Brain microvascular endothelial cell (primary cell): ENCODE data around the gene INHBC.
A peak's percentile ranks its signal among the peaks of the same experiment; 100 is the strongest.

Experiments
- DNase-seq: peaks from one replicate; pipeline ENCODE4 v3.0.0-alpha.2; 2020
- H3K27ac ChIP-seq: fragments of 250-450 bp; sonication (Bioruptor Pico); 2 replicates; pipeline ENCODE4 v1.5.1; 2020; ENCODE audit warnings: mild to moderate bottlenecking, moderate library complexity
- H3K27me3 ChIP-seq: fragments of 250-450 bp; sonication (Bioruptor Pico); replicated peaks from 2 replicates; pipeline ENCODE4 v1.5.1; 2020; ENCODE audit warnings: mild to moderate bottlenecking
- H3K36me3 ChIP-seq: fragments of 250-450 bp; sonication (Bioruptor Pico); replicated peaks from 2 replicates; pipeline ENCODE4 v1.5.1; 2020; ENCODE audit warnings: mild to moderate bottlenecking
- H3K4me3 ChIP-seq: 2 replicates; pipeline ENCODE4 v1.5.1; 2011; ENCODE audit warnings: low read depth, mild to moderate bottlenecking, control low read depth, low read length, moderate library complexity
- in situ Hi-C: cut with HindIII; loops from 2 replicates; pipeline ENCODE4 v1.10.0; 2017; ENCODE audit warnings: low sequenced_read_pairs, low pct_ligation_motif_present
- TF ChIP-seq, protein P1 (sequence below): IDR thresholded peaks from 2 replicates; pipeline ENCODE4 v1.5.1; 2011; ENCODE audit warnings: low read depth, mild to moderate bottlenecking, moderate library complexity, low read length, control low read depth, inconsistent platforms; ENCODE audit errors: missing control alignments

Gene INHBC

DNA sequence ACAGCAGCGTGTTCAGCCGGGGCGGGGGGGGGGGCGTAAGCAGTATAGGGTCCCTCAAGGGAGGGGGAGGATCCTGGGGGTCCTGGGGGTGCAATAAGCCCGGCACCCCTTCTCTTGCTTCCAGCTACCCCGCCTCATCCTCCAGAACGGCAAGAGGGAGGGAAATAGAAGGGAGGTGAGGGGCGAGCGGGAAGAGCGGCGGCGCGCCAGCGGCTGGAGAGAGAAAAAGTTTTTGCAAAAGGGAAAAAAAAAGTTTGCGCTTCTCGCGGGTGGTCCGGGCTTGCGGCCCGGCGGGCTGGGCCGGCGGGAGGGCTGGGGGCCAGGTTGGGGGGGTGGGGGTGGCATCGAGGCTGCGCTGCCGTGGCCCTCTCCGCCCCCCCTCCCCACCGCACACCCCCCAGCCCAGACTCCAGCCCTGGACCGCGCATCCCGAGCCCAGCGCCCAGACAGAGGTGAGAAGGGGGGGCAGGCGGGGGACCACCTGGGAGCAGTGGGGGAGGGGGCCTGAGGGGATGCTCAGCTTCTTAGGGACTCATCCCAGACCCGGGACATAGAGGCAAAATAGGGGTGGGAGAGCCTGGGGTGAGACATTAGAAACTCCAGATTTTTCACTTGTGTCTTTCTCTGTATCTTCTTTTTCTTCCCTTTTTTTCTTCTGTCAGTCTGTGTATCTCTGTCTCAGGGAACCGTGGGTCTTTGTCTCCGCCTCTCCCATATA is 25.3 kb downstream of the INHBC start, which contains the start of gene GLI1:
GLI1 (plus strand) TSS at position 36 of the 718 bp plus-strand sequence. CDS start 3,907 bp downstream, outside the sequence.
- Histone ChIP-seq H3K27ac (peak within 1 kb of the TSS; percentile 2), H3K4me3 (peak within 1 kb of the TSS; percentile 75), H3K36me3 (no peaks in the 10 kb centered on the region), H3K27me3 (no peaks in the 10 kb centered on the region)
- DNase-seq, result no peak
- in situ Hi-C loops, result no loop called here
- TF ChIP-seq, protein P1, sequence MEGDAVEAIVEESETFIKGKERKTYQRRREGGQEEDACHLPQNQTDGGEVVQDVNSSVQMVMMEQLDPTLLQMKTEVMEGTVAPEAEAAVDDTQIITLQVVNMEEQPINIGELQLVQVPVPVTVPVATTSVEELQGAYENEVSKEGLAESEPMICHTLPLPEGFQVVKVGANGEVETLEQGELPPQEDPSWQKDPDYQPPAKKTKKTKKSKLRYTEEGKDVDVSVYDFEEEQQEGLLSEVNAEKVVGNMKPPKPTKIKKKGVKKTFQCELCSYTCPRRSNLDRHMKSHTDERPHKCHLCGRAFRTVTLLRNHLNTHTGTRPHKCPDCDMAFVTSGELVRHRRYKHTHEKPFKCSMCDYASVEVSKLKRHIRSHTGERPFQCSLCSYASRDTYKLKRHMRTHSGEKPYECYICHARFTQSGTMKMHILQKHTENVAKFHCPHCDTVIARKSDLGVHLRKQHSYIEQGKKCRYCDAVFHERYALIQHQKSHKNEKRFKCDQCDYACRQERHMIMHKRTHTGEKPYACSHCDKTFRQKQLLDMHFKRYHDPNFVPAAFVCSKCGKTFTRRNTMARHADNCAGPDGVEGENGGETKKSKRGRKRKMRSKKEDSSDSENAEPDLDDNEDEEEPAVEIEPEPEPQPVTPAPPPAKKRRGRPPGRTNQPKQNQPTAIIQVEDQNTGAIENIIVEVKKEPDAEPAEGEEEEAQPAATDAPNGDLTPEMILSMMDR, result no peak

DNA sequence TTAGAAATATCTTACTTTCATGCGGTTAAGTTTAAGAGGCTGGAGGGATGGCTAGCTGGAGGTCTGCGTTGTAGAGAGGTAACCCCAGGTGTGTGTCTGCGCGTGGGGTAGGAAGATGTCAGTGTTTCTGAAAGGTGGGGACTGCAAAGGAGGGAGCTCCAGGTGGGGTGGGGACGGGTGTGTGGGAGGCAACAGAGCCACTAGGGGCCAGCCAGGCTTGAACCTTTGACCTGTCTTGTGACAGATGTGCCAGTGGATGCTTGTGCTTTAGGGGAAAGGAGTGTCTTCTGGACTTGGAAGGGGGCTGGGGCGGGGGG is 25.8 kb downstream of the INHBC start:
- DNase-seq, result no peak
- no peak overlapping the region for H3K27ac ChIP-seq

DNA sequence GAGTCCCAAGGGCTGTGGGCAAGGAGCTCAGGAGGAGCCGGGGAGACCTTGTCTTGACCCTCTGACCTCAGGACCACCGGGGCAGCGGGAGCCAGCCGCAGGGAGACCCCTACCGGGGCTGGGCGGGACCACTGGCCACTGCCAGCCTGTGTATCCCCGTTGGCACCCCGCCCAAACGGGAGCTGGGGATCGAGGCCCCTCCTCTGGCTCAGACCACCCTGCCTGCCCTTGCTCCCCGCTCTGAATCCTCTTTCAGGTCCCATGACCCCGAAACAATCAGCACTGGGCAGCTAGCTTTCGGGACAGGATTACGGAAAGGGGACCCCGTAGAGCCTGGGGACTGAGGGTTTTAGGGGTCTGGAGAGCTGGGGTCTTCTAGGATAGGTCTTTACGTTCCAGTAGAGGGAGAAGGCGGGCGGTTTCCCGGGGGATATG is 26.3 kb downstream of the INHBC start:
- Histone ChIP-seq H3K27ac (no peak overlapping the region), H3K27me3 (peaks cover 4% of the 10 kb centered on the region), H3K4me3 (peak overlapping the region; percentile 67), H3K36me3 (no peaks in the 10 kb centered on the region)
- TF ChIP-seq, protein P1, result no peak
- DNase-seq, result no peak
- in situ Hi-C loops, result no loop called here

More for the DNA sequence above, 25.8 kb downstream of the INHBC start:
- in situ Hi-C loops, result no loop called here
- Histone ChIP-seq H3K27me3 (peaks cover under 1% of the 10 kb centered on the region), H3K4me3 (peak overlapping the region; percentile 67), H3K36me3 (no peaks in the 10 kb centered on the region)
- TF ChIP-seq, protein P1, result no peak

DNA sequence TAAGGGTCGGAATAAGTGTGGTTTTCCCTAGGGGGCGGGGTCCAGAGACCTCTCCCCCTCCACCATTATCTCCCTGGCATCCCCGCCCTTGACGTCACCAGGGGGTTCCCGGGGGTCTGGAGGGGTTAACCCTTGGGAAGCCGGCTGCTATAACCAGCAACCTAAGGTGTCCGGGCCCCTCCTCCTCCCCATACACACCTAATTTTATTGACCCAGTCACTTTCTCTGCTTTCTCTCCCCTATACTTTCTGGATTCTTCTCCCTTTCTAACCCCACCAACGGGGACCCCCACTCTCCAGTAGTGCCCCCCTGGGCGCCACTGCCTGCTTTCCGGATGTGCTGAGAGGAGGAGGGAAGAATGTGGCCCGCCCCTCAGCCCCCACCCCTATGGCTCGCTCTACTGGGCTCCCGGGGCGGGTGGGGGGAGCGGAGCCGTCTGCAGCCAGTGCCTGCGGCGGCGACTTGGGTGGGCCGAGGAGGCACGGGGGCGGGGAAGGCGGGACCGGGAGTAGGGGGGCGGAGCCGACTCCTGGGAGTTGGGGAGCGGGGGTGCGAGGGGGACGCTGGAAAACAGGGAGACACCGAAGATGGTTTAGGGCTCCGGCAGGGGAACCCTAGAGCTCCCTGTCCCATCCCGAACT is 26.8 kb downstream of the INHBC start:
- H3K27me3 ChIP-seq, result peaks cover 4% of the 10 kb centered on the region
- TF ChIP-seq, protein P1, result no peak
- in situ Hi-C loops, result no loop called here
- no peak for DNase-seq
- peak overlapping the region; percentile 67 for H3K4me3 ChIP-seq
- no peaks in the 10 kb centered on the region for H3K36me3 ChIP-seq
- H3K27ac ChIP-seq, result no peak overlapping the region

DNA sequence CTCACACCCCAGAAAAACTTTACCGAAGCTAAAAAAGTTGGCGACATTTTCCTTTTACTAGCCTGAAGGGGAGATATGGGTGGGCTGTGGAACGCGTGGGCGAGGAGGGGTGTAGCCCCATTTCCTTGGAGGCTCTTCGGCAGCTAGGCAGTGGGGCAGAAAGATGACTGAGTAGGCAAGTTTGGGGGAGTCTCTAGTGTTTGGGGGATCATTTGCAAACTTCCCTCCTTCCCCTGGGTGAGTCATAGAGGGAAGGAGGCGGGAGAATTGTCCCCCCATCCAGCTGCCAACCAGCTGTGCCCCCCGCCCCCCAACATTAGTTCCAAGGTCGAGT is 27.3 kb downstream of the INHBC start:
- in situ Hi-C loops, result no loop called here
- peaks cover 4% of the 10 kb centered on the region for H3K27me3 ChIP-seq
- no peaks in the 10 kb centered on the region for H3K36me3 ChIP-seq
- TF ChIP-seq, protein P1, result no peak
- no peak overlapping the region for H3K27ac ChIP-seq
- H3K4me3 ChIP-seq, result peak overlapping the region; percentile 67
- no peak for DNase-seq
